Transverse colon (tissue), 4 donors: ENCODE results near the gene GNAS.

ENCODE experiments used
- CTCF ChIP-seq, 5 experiments: fragments of 200-600 bp in 3 of 5; fragments of 450-650 bp in 2 of 5; sonication (generic) in 3 of 5; IDR thresholded peaks; 1 replicate in 2 of 5; 2 replicates in 3 of 5; pipeline ENCODE4 v1.5.1; 2016 to 2017; ENCODE audit warnings: antibody characterized with exemption in 5 of 5, inconsistent platforms in 3 of 5, mild to moderate bottlenecking in 2 of 5, moderate library complexity in 1 of 5
- EP300 ChIP-seq: sonication (generic); formaldehyde crosslinking; IDR thresholded peaks from one replicate; pipeline ENCODE4 v1.6.1; 2017; ENCODE audit warnings: antibody characterized with exemption, low read depth
- POLR2A ChIP-seq: fragments of 450-650 bp; IDR thresholded peaks from one replicate; pipeline ENCODE4 v1.6.1; 2016; ENCODE audit warnings: antibody characterized with exemption, mild to moderate bottlenecking, moderate library complexity
- POLR2AphosphoS5 ChIP-seq, 3 donors: sonication (generic); formaldehyde crosslinking; IDR thresholded peaks; one replicate each; pipeline ENCODE4 v1.6.1; 2016; ENCODE audit warnings: antibody characterized with exemption in 3 of 3

- TF ChIP-seq CTCF (IDR thresholded peaks at IDR 0.05) (no peak), POLR2AphosphoS5 (IDR thresholded peaks at IDR 0.05) (no peak), POLR2A (no peak), EP300 (no peak)
These were observed 36.5 kb upstream of the GNAS start for GRCh38 chr20:58816051-58816450.
